Neutrophil (primary cell): ENCODE measurements around the gene CIAO1.
"Not testable (repeated sequence)": the region's sequence is repeated elsewhere in the genome, so short reads cannot be mapped to it uniquely, and the experiment has no call there.

Experiments
- H3K27ac ChIP-seq: fragments of 200-600 bp; sonication (generic); 2 replicates; pipeline ENCODE4 v1.5.1; 2016; ENCODE audit warnings: mild to moderate bottlenecking, moderate library complexity
- H3K27me3 ChIP-seq: fragments of 200-600 bp; sonication (generic); 2 replicates; pipeline ENCODE4 v1.6.0; 2016; ENCODE audit warnings: mild to moderate bottlenecking
- H3K36me3 ChIP-seq: fragments of 200-600 bp; sonication (generic); 2 replicates; pipeline ENCODE4 v1.5.1; 2017
- H3K4me1 ChIP-seq, 2 experiments: fragments of 200-600 bp in 1 of 2; sonication (generic) in 1 of 2; 1 replicate in 1 of 2; 2 replicates in 1 of 2; pipeline versions ENCODE4 v1.5.1 to v1.6.1; 2013 to 2016; ENCODE audit warnings: low read depth in 1 of 2, low read length in 1 of 2, mild to moderate bottlenecking in 1 of 2, moderate library complexity in 1 of 2; ENCODE audit not compliant: control insufficient read depth in 1 of 2, insufficient read depth in 1 of 2
- H3K4me3 ChIP-seq, 2 experiments: fragments of 200-600 bp in 1 of 2; sonication (generic) in 1 of 2; 1 replicate in 1 of 2; 2 replicates in 1 of 2; pipeline ENCODE4 v1.5.1; 2013 to 2016; ENCODE audit warnings: low read depth in 1 of 2, low read length in 1 of 2, mild to moderate bottlenecking in 1 of 2, moderate library complexity in 1 of 2
- H3K9me3 ChIP-seq: fragments of 200-600 bp; sonication (generic); 2 replicates; pipeline ENCODE4 v1.5.1; 2016
- TF ChIP-seq, protein P1 (sequence below): fragments of 200-600 bp; sonication (generic); IDR thresholded peaks from 2 replicates; pipeline ENCODE4 v1.5.1; 2016; ENCODE audit warnings: antibody characterized with exemption

CIAO1 gene

DNA sequence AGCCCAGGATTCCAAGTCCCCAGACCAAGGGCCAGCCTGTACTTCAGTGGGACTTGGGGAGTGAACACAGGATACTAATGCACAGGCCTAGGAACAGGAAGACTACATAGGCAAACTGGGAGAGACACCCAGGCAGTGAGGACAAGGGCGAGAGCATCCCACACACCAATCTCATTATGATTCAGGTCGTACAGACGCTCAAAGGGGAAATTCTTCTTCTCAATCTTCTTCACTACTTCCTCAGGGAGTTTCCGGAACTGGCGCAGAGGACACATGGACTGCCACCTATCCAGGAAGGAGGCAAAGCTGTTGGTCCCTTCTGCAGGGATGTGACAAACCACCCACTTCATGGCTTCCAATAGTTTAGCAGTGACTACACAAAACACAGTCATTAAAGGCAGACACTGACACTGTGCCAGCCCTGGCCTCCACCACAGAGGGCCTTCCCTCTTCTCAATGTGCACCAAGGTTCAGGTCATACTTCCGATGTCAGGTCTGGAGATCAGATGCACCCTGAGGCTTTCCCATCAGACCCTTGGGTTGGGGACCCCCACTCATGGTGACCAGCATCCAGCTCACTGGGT is 21.3 kb downstream of the CIAO1 start:
- no peak overlapping the region for H3K4me3 ChIP-seq
- H3K9me3 ChIP-seq, result no peaks in the 10 kb centered on the region
- TF ChIP-seq, protein P1, sequence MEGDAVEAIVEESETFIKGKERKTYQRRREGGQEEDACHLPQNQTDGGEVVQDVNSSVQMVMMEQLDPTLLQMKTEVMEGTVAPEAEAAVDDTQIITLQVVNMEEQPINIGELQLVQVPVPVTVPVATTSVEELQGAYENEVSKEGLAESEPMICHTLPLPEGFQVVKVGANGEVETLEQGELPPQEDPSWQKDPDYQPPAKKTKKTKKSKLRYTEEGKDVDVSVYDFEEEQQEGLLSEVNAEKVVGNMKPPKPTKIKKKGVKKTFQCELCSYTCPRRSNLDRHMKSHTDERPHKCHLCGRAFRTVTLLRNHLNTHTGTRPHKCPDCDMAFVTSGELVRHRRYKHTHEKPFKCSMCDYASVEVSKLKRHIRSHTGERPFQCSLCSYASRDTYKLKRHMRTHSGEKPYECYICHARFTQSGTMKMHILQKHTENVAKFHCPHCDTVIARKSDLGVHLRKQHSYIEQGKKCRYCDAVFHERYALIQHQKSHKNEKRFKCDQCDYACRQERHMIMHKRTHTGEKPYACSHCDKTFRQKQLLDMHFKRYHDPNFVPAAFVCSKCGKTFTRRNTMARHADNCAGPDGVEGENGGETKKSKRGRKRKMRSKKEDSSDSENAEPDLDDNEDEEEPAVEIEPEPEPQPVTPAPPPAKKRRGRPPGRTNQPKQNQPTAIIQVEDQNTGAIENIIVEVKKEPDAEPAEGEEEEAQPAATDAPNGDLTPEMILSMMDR, result no peak
- H3K36me3 ChIP-seq, result peaks cover 100% of the 10 kb centered on the region
- peaks cover 5 to 6% of the 10 kb centered on the region in 2 experiments for H3K4me1 ChIP-seq
- no peaks in the 10 kb centered on the region for H3K27me3 ChIP-seq
- no peak overlapping the region for H3K27ac ChIP-seq

DNA sequence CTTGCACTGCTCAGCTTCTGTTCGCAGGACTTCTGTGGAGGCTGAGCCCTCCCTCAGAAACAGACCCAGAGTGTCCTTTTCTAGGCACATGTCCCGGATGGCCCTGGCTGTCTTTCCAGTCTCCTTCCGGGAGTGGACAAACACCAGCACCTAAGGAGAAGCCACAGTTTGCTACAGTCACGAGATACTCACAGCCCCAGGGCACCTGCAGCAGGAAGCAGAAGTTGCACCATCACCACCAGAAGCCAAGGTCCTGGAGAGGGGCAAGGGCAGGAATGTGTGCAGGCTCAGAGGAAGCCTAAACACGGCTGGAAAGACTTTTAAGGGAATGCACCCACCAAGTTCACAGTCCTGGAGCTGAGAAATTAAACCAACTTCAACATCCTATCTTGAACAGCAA is 25.7 kb downstream of the CIAO1 start:
- H3K27me3 ChIP-seq, result no peaks in the 10 kb centered on the region
- TF ChIP-seq, protein P1, result no peak

DNA sequence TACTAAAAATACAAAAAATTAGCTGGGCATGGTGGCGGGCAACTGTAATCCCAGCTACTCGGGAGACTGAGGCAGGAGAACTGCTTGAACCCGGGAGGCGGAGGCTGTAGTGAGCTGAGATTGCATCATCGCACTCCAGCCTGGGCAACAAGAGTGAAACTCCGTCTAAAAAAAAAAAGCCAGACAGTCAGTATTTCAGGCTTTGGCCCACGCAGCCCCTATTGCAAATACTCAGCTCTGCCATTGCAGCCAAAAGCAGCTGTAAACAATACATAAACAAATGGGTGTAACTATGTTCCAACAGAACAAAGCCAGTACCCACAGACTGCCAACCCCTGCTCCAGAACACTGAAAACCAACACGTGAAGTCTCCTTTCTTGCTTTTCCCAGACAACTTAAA is 28.2 kb downstream of the CIAO1 start:
- H3K4me1 ChIP-seq, H3K4me3 ChIP-seq, H3K27ac ChIP-seq, H3K9me3 ChIP-seq, H3K27me3 ChIP-seq: not testable (repeated sequence)
- H3K36me3 ChIP-seq, result peaks cover 100% of the 10 kb centered on the region

More for the DNA sequence above, 25.7 kb downstream of the CIAO1 start:
- Histone ChIP-seq H3K9me3 (no peaks in the 10 kb centered on the region), H3K4me3 (no peak overlapping the region), H3K36me3 (peaks cover 100% of the 10 kb centered on the region), H3K4me1 (peaks cover 5 to 6% of the 10 kb centered on the region in 2 experiments), H3K27ac (peak overlapping the region; percentile 10)

DNA sequence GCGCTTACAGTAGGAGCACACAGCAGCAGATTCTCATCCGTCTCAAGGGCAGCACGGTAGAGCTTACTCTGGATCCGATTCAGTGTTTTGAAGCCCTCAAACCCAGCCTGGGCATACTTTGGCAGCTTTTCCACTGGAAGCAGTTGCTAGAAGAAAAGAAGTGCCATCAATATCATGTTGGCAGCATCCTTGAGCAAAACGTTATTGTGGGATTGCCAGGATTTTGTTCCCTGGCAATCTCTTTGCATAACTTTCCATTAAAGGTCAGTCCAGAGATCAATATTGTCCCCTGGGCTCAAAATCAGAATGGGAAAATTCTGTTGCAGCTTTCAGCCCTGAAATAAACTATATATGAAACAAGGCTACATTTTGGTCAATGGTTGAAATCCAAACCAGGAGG is 30.9 kb downstream of the CIAO1 start:
- no peaks in the 10 kb centered on the region for H3K9me3 ChIP-seq
- H3K27me3 ChIP-seq, result no peaks in the 10 kb centered on the region
- H3K27ac ChIP-seq, result no peak overlapping the region
- TF ChIP-seq, protein P1, result no peak
- peaks cover 100% of the 10 kb centered on the region for H3K36me3 ChIP-seq
- H3K4me3 ChIP-seq, result no peak overlapping the region
- peaks cover under 1% of the 10 kb centered on the region in 2 experiments for H3K4me1 ChIP-seq

DNA sequence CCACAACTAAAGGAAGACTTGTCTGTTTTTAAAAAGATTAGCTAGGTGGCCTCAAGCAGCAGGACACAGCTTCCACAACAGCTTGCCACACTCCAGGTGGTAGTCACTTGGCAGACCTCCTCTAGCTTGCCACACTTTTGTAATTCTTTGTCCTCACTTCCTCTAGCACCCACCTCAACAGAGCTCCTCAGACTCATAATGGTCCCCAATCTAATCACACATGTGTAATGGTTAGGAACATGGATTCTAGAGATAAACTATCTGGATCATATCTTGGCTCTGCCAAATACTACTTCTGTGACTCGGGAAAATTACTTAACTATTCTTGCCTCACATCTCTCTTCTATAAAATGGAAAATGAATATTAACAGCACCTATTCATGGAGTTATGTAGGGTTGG is 35.8 kb downstream of the CIAO1 start:
- Histone ChIP-seq H3K27me3 (no peaks in the 10 kb centered on the region), H3K27ac (no peak overlapping the region), H3K9me3 (no peaks in the 10 kb centered on the region), H3K36me3 (peaks cover 73% of the 10 kb centered on the region), H3K4me1 (peaks cover 23% of the 10 kb centered on the region in 2 experiments), H3K4me3 (no peak overlapping the region)
- TF ChIP-seq, protein P1, result no peak

DNA sequence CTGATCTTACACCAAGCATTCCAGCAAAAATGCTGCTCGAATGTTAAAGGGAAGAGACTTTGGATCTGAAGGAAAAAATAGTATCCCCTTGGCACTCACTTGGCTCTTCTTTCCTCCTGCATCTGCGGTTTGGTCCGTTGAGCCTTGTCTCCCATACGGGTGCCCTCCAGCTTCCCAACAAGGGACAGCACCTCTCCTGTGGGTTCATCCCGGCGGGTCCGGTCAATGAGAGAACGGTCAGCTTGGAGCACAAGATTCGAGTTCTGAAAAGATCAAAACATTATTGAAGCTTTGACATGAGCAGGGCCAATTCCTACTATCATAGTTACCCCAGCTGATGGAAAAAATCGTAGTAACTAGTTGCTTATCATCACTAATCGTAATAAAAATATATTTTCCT is 38.6 kb downstream of the CIAO1 start:
- H3K27me3 ChIP-seq, result no peaks in the 10 kb centered on the region
- peak overlapping the region; percentile 80 to 94 for H3K4me3 ChIP-seq
- peaks cover 45% of the 10 kb centered on the region for H3K36me3 ChIP-seq
- TF ChIP-seq, protein P1, result no peak
- peaks cover 38% of the 10 kb centered on the region in 2 experiments for H3K4me1 ChIP-seq
- no peaks in the 10 kb centered on the region for H3K9me3 ChIP-seq
- peak overlapping the region; percentile 86 for H3K27ac ChIP-seq
